GM18520 (cell line): ENCODE measurements around the gene GALNT9.

Experiments
- ATAC-seq: cut with Tn5 transposase; IDR thresholded peaks from one replicate; pipeline ENCODE4 v1.9.1; 2021; ENCODE audit not compliant: unreplicated experiment

The GALNT9 gene

DNA sequence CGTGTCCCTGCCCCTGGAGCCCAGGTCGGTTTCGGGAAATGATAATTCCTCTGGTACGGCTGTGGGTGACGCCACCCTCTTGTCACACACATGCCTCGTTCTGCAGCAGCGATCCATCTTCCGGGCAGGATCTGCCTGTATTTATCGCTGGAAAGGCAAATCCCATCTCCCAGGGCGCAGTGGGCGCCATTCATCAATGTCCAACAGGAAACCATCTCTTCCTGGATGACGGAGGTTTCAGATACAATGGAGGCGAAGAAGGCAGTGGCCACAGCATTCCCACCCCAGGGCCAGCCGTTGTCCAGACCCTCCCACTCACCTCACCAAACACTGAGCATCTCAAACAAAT is 110.9 kb downstream of the GALNT9 start:
- ATAC-seq: no peak

GRCh38 chr12:132217800-132218526 is 111.4 kb downstream of the GALNT9 start:
- ATAC-seq: no peak

DNA sequence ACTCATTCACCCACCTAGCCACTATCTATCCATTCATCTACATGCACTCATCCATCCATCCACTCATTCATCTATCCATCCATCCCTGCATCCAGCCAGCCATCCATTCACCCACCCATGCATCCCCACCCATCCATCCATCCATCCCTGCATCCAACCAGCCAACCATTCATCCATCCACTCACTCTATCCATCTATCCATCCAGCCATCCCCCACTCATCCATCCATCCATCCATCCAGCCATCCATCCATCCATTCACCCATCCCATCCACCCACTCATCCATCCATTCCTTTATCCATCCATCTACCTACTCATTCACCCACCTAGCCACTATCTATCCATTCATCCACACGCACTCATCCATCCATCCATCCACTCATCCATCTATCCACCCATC is 112.0 kb downstream of the GALNT9 start:
- no peak for ATAC-seq

DNA sequence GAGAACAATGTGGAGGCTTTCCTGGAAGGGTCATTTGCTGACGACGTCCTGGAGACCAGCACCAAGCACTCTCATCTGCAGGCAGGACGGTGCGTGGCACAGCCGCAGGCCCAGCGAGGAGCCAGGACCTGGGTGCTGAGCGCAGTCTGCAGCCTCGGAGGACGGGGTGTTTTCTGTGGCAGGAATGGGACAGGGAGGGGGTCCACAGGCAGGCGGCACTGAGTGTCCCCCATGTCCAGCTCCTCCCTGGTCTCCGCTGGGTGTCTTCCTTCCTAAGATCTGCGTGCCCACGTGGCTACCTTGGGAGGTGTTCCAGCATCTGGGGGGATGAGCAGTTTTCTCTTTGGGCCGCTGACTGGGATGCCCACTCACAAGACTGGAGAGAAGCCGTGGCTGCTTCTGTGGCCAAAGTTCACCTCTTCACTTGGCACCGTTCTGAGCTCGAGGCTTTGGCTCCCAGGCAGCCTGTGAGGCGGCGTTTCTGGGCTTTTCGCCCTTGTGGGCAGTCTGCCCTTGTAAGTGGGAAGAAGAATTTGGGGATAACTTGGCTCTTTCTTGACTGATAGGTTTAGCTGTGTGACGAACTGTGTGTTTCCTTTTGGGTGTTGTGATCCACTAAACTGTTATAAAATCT is 112.9 kb downstream of the GALNT9 start:
- ATAC-seq: no peak

GRCh38 chr12:132215299-132215989 is 113.9 kb downstream of the GALNT9 start:
- ATAC-seq: no peak

GRCh38 chr12:132214891-132215290 is 114.5 kb downstream of the GALNT9 start:
- ATAC-seq: no peak

DNA sequence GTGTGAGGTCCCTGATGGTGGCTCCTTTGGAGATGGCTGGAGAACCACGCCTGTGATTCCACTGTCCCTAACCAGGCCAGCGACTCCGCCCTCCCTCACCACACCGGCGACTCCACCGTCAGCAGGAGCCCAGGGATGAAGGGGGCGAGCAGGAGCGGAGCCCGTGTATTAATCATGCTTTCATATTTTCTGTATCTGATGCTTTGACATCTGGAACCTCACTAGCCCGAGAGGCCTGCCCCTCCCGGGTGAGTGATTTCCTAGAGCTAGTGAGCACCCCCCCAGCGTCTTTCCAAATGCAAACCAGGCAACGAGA is 115.3 kb downstream of the GALNT9 start:
- ATAC-seq: no peak

- no peak for ATAC-seq
Measured at GRCh38 chr12:132213359-132214160, 115.8 kb downstream of the GALNT9 start.

GRCh38 chr12:132211816-132212215 is 117.6 kb downstream of the GALNT9 start:
- no peak for ATAC-seq

GRCh38 chr12:132211326-132211725 is 118.1 kb downstream of the GALNT9 start:
- ATAC-seq: no peak

DNA sequence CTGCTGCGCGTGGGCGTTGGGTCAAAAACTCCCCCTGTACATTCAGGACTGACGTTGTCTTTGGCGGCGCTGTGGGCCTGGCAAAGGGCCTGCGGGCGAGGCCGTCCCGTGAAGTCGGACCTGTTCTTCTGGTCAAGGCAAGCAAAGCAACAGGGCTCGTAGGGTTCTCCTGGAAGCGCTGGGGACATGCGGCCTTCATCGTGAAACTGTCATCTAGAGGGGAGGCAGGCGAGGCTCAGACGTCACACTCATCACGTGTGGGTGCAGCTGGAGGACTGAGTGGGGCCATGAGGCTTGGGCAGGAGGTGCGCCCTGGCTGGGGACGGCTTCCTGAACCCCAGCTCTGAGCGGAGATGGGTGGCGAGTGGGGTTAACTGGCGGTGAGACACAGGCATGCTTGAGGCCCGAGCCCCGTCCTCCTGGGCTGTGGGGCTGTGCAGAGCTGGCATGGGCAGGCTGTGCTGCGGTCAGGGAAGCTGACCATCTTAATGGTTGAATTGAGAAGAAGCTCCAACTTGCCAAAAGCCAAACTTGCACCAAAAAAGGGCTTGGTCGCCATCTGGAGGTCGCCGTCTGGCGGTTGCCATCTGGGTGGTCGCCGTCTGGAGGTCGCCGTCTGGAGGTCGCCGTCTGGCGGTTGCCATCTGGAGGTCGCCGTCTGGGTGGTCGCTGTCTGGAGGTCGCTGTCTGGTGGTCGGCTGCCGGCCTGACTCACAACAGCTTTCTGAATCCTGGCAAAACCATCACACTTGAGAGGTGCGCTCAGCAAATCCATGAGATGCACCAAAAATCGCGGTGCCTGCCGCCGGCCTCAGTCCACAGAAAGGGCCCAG is 119.0 kb downstream of the GALNT9 start:
- no peak for ATAC-seq

- no peak for ATAC-seq
Measured at GRCh38 chr12:132209619-132210222, 119.7 kb downstream of the GALNT9 start.

GRCh38 chr12:132208153-132208823 is 121.1 kb downstream of the GALNT9 start:
- ATAC-seq: no peak

DNA sequence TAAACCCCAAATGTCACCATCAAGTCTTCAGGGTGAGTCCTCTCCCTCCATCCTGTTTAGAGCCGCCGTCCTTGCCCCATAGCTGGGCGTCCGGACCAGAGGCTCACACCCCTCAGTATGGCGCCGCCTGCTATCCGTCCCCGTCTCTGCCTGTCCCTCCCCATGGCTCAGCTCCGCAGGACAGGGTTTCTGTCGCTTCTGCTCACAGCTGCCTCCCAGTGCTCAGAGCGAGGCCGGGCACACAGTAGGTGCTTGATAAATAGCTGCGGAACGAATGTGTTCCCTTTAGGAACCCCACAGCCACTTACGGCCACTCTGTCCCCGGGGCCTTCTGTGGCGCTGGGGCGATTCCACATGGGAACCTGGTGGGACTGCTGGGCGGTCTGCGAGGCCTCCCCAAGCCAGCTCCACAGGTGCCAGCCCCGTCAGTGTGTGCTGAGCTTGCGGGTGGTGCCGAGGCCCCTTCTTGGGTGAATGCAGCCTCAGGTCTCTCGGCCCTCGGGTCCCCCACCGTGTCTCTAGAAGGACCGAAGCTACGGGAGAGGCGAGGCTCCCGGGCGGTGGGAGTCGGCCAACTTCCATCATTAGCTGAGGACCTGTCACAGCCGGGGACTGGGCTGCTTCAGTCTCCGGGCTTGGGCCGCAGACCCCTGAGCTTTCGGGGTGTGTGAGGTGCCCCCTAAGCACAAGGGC is 122.2 kb downstream of the GALNT9 start:
- no peak for ATAC-seq

DNA sequence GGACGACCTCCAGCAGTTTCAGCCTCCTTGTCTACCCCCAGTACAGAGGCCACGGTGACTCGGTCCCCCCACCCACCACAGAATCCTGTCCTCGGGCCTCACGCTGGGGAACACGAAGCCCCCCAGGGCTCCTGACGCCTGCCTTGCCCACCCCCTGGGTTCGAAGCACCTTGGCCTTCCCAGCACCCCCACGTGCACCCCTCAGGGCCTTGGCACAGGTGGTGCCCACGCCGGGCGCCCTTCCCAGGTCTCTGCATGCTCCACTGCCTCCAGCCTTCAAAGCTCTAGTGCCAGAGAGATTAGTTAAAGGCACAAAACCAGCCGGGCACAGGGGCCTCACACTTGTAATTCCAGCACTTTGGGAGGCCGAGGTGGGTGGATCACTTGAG is 123.3 kb downstream of the GALNT9 start:
- ATAC-seq: no peak

DNA sequence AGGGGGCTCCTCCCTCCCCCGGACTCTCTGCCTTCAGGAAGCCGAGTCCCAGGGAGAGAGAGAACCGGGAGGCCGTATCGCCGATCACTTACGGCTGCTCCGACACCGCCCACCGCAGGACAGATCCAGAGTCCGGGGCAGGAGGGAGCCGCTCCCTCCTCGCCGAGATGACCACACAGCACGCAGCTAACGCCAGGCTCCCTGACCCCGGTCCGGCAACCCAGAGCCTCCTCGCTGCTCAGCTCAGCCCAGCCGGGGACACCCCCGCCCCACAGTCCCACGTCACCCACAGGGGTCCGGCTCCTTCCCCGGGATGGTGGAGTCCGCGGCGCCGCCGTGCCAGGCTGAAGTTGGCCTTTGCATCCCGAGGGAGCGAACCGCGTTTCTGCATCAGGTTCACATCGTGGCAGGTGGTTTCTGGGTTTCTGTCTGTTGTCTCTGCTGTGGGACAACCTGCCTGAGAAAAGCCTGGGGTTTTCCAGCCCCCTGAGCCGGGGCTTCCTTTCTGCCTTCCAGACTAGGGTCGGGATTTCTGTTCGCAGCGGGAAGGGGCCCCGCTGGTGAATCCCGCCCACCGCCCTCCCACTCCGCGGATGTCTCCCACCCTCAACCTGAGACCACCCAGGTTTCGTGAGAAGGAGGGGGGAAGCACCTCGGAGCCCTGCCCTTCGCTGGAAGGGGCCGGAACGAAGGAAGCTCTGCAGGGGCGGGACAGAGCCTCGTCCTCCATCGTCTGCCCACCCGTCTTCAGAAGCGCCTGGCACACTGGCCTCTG is 123.9 kb downstream of the GALNT9 start:
- ATAC-seq: no peak

- no peak for ATAC-seq
Measured at GRCh38 chr12:132204793-132205270, 124.6 kb downstream of the GALNT9 start.

GRCh38 chr12:132204063-132204792 is 125.2 kb downstream of the GALNT9 start:
- no peak for ATAC-seq
